B cell (primary cell): ENCODE results near the gene SPP2.

ENCODE experiments used
- CTCF ChIP-seq: fragments of 200-600 bp; IDR thresholded peaks from one replicate; pipeline ENCODE4 v1.8.0; 2022; ENCODE audit warnings: antibody characterized with exemption, mild to moderate bottlenecking
- EZH2 ChIP-seq: IDR thresholded peaks from 2 replicates; pipeline ENCODE4 v1.6.1; 2012; ENCODE audit warnings: borderline replicate concordance, low read depth, mild to moderate bottlenecking, moderate library complexity, low read length; ENCODE audit not compliant: insufficient read depth, poor library complexity, severe bottlenecking

- TF ChIP-seq CTCF (no peak), EZH2 (no peak)
Observed at GRCh38 chr2:234109321-234109720, 58.8 kb downstream of the SPP2 start.
